D341Med (cell line): ENCODE results near the gene TAF10.
A peak's percentile ranks its signal among the peaks of the same experiment; 100 is the strongest.

Experiments
- DNase-seq: peaks from one replicate; pipeline ENCODE4 v3.0.0; 2012; ENCODE audit warnings: low spot score

The TAF10 gene

DNA sequence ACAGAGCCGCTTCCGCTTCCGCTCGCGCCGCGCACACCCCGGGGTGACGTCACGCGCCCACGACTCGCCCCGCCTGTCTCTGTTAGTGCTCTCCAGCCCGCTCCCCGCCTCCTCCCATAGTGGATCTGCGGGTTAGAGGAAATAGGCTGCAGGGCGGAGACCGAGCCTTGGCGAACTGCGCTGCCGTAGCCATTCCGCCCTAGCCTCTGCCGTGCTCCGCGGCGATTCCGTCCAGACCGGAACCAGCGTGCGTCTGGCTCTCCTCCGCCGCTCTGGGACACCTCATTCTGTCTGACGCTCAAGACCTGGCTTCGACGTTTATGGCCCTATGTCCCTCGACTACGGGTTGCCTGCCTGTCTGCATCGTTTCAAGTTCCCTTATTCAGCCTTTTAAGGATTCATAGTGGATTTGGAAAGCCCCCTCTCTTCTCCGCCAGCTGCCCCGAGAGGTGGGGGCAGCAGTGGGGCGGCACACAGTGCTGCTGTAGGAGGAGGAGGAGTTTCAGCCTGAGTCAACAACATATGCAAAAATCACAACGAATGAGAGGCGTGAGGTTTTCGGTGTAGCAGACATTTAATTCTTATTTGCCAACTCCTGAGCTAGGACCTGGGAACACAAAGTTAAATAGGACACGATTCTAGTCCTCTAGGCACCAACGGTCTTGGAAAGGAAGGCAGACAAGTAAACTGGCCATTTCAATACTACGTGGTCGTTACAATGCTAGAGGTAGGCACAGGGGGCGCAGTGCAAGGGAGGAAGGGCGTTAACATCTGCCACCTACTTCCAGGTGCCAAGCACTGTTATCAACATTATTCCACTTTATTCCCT is at the start of gene TAF10:
TSS of gene TAF10 (minus strand) at position 4 of the 829 bp plus-strand sequence. CDS start 27 bp downstream, outside the sequence.
- peak; percentile 95 for DNase-seq

- no peak for DNase-seq
Observed at GRCh38 chr11:6660712-6661111, 48.7 kb upstream of the TAF10 start.

DNA sequence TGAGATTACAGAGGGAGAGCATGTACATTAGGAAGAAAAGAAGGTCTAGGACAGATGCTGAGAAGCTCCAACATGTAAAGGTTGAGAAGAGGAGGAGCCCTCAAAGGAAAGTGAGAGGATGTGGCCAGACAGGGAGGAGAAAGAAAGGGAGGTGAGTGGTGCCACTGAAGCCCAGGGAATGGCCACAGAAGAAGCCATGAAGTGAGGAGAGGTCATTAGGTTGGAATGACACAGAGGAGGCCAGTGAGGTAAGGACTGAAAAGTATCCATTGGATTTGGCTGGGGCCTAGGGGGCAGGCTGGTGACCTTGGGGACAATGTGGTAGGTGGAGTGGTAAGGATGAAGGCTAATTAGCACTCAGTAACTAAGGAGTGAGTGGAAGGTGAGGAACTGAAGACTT is 46.6 kb upstream of the TAF10 start:
- DNase-seq = no peak

GRCh38 chr11:6657346-6657745 is 45.3 kb upstream of the TAF10 start:
- no peak for DNase-seq

GRCh38 chr11:6656936-6657335 is 44.9 kb upstream of the TAF10 start:
- DNase-seq = no peak

- DNase-seq = no peak
Observed at GRCh38 chr11:6656584-6656915, 44.5 kb upstream of the TAF10 start.

DNA sequence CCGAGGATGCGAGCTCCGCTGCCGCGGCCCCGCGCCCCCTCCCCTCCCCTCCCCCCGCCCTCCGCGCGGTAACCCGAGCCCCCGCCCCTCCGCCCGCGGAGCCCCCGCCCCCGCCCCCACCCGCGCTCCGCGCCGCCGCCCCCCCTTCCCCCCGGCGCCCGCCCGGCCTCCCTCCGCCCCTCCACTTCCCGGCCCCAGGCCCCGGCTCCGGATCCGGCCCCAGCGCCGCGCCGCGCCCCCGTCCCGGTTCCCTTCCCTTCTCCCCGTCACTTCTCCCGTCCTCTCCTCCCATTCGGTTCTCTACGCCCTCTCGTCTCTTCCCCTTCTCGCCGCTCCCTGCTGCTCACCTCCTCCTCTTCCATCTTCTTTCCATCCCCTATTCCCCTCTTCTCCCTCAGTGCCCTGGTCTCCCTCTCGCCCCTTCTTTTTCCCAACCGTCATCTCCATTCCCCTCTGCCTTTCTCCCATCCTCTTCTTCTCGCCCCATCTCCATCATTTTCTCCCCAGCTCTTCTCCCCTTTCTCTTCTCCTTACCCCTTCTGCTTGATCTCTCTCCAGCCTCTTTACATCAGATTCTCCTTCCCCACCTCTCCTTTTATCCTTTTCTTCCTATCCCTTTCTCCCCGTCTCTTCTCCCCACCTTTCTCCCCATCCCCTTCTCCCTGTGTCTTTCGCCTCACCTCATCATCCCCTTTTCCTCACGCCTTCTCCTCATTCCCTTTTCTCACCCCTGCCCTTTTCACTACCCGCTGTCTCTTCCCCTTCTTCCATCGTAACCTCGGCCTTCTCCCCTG is 44.0 kb upstream of the TAF10 start, which contains the start of gene DCHS1:
TSS of gene DCHS1 (minus strand) at position 20 of the 794 bp plus-strand sequence. CDS start 14,196 bp downstream, outside the sequence.
- DNase-seq = no peak

DNA sequence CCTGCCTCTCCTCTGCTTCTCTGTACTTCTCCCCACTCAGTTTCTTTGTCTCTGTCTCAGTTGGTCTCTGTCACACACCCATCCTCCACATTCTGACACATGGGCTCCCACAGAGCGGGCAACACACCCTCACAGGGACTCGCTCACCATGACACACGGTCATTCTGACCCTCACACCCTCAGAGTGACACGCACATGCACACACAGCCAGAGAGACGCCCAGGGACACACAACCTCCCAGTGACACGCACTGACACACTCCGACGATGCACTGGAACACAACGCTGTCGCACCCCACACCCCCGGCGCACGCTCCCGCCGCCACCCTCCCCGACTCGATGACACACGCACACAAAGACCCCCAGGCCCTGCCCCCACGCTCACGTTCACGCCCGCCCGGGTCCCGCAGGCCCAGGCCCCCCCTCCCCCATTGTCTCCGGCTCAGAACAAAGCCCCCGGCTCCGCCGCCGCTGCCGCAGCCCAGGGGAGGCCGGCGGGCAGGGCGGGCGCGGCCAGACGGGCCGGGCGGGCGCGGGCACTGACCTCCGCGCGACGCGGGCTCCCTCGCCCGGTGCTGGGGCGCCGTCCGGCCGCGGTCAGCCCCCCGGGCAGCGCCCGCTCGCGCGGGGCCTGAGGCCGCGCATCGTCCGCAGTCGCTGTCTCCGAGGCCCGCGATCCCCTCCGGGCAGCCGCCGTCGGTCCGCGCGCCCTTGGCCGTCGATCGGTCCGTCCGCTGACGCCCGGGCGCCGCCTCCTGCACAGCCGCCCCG is 43.2 kb upstream of the TAF10 start:
- DNase-seq = peak; percentile 62

- DNase-seq = no peak
Observed at GRCh38 chr11:6654281-6655019, 42.4 kb upstream of the TAF10 start.

DNA sequence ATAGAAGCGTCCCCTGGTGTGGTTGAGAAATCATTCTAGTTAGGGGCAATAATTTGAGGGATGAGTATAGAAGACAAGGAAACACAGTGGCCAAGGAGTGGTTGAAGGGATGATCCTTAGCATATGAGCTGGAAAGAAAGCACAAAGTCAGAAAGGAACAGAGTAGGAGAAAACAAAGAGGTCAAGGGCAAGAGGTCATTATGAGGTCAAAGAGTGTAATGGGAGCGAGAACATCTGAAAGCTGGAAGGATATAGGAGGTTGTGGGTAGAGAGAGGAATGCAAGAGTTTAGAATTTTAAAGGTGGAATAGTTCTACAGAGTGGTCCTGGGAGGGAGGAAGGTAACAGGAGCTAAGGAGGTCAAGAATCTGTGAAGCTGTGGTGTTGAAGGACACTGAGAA is 41.6 kb upstream of the TAF10 start:
- no peak for DNase-seq

DNA sequence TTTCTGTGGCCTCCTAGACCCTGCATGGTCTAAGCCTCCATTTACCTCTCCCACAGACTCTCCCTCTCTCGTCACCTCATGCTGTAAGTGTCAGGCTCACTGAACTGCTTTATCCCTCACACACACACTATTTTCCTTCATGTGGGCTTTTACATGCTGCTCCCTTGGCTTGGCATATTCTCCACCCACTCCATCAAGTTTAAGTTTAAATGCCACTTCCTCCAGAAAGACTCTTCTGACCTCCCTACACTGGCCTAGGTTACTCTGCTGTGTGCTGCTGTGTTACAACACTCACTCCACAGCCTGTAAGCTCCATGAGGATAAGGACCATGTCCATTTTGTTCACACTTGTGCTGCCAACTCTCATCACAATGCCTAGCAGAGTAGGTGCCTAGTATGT is 41.1 kb upstream of the TAF10 start:
- DNase-seq = no peak

DNA sequence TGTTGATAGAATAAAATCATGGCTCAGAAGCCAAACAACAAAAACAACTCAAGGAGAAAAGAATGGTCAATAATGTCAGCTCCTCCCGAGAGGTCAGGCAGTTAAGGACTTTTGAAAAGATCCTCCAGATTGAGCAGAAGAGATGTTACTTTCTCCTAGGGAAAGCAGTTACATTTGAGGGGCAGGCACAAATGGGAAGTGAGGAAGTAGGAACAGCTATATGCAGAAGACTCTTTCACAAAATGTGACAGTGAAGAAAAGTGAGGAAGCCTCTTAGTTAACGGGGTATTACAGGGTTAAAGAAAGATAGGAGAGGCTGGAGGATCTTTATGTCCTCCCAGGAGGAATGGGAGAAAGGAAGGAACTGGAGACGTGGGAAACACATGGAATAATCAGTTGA is 40.2 kb upstream of the TAF10 start:
- DNase-seq = no peak

GRCh38 chr11:6650980-6651379 is 39.0 kb upstream of the TAF10 start:
- DNase-seq = no peak

- DNase-seq = no peak
Observed at GRCh38 chr11:6650104-6650503, 38.1 kb upstream of the TAF10 start.

- no peak for DNase-seq
Observed at GRCh38 chr11:6648501-6648900, 36.5 kb upstream of the TAF10 start.

DNA sequence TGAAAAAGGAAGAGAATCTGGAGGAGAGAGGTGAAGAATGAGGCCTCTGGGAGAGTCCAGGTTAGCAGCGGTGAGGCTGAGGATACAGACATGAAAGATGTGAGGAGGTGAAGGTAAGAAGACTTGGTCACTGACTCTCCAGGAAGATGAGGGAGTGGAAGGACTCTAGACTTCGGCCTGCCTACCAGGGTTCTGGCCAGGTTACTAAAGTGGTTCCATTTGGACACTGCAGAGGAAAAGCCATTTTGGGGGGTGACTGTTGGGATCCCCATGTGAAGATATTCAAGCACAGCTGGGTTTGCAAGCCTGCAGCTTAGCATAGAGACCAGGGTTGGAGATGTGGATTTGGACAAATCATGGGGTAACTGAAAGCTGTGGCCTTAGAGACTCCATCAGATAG is 35.8 kb upstream of the TAF10 start:
- DNase-seq = no peak

DNA sequence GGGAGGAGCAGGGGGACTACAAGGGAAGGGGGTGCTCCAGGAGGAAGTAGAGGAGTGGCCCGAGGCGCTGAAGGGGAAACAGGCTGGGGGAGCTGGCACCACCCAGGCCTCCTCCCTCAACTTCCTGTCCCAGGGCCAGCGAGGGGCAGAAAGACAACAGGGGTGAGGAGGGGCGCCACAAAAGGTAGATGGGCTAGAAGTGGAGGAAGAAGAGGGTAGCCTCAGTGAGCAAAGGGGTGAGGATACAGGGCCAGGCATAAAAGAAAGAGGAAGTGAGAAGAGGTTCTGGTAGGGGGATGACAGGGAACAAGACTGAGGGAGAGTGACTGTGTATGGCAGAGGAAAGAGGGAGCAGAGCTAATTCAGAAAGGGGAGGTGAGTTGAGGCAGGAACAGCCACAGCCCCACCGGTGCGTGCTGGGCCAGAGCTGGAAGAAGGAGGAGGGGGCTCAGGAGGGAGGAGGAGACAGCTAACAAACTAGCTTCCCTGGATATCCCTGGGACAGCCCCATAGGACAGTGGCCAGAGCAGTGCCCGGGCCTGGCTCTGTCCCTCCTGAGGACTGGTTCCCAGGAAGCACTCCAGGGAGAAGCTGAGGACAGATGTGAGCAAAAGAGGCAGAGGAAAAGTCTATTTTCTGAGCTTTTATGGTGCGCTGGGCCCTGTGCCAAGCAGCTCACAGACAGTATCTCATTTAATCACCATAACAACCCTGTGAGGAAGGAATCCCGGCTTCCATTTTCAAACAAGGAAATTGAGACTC is 35.1 kb upstream of the TAF10 start:
- no peak for DNase-seq

DNA sequence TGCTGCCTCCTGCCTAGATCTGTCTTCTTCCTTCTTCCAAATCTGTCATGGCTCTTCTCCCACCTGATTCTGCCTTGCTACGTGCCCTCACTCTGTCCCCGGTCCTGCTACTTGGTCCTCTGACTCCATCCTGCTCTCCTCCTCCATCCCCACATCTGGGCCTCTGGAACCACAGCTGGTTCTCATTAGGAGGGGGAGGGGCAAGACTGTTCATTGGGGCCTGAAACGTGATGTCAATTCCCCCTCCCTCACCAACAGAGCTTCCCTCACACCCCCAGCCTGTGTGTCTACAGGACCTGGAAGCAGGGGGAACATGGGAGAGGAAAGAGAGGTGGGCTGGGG is 34.5 kb upstream of the TAF10 start:
- no peak for DNase-seq

DNA sequence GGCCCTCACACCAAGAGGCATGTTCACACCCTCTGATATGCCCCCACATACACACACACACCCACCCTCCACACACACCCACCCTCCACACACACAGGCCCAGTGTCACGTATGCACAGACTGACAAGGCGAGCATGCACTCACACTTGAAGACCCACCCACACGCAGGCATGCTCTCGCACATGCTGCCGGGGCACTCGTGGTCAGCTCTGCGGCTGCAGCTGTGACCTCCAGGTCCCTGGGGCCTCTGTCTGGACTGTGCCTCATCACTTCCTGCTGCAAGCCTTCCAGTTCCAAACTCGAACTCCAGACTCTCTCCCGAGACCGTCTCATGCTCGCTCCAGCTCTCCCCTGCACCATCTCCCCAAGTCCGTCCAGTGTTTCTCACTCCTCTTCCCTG is 34.1 kb upstream of the TAF10 start:
- DNase-seq = no peak

- no peak for DNase-seq
Observed at GRCh38 chr11:6642957-6643356, 30.9 kb upstream of the TAF10 start.

- DNase-seq = no peak
Observed at GRCh38 chr11:6640985-6641701, 29.1 kb upstream of the TAF10 start.
